ENCODE results near the gene TMX2. TPM values are rescaled to one million over a fixed set of nuclear protein-coding genes. Genes with fewer than 3 reads are reported as not detected.

The TMX2 gene
- polyA plus RNA-seq, 2 of the 4 experiments (the other 2 are of a cell fraction): 140 to 168 TPM

- H3K4me1 ChIP-seq: peaks cover 14% of the 10 kb centered on the region
- FAIRE-seq: no peak
- DNase-seq (ENCODE audit: low read depth in 1 of 2, low spot score in 1 of 2): no peak
- H3K27ac ChIP-seq: no peak overlapping the region
- ChIA-PET POLR2A (no interaction called here), CTCF (interaction anchor here (0.7 to 10.0 kb wide), 4 partner anchors 12 to 780 kb away, joined by 3 to 231 read pairs (median 3); no protein-coding TSS in a partner anchor)
- no peak overlapping the region for H3K4me2 ChIP-seq
- no peaks in the 10 kb centered on the region for H3K9me3 ChIP-seq
- no peak for ATAC-seq
- no peak for TF ChIP-seq HES2 (IDR thresholded peaks at IDR 0.05)
- no peak for TF ChIP-seq HDAC2 (IDR thresholded peaks at IDR 0.05)
- no peak for TF ChIP-seq POLR2A (IDR thresholded peaks at IDR 0.05; ENCODE audit: low read length)
- no peak for TF ChIP-seq ZNF302 (CRISPR knock-in tag; IDR thresholded peaks at IDR 0.05)
- no peak for TF ChIP-seq HOXA7 (CRISPR knock-in tag; IDR thresholded peaks at IDR 0.05)
- no peak for TF ChIP-seq JUNB (IDR thresholded peaks at IDR 0.05)
- TF ChIP-seq RARB (CRISPR knock-in tag; IDR thresholded peaks at IDR 0.05): no peak
- TF ChIP-seq, protein P1, sequence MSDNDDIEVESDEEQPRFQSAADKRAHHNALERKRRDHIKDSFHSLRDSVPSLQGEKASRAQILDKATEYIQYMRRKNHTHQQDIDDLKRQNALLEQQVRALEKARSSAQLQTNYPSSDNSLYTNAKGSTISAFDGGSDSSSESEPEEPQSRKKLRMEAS (IDR thresholded peaks at IDR 0.05): no peak
- TF ChIP-seq HOXB5 (CRISPR knock-in tag; IDR thresholded peaks at IDR 0.05): no peak
- no peak for TF ChIP-seq ZC3H11A (IDR thresholded peaks at IDR 0.05)
- no peak for TF ChIP-seq TFCP2L1 (CRISPR knock-in tag; IDR thresholded peaks at IDR 0.05)
- no peak overlapping the region for H3K4me3 ChIP-seq
- WGBS (ENCODE audit: missing lambda C conversion rate): 96% methylated on average over 5 of the region's 5 CpGs
Observed at GRCh38 chr11:57745206-57745605, 32.8 kb downstream of the TMX2 start.

DNA sequence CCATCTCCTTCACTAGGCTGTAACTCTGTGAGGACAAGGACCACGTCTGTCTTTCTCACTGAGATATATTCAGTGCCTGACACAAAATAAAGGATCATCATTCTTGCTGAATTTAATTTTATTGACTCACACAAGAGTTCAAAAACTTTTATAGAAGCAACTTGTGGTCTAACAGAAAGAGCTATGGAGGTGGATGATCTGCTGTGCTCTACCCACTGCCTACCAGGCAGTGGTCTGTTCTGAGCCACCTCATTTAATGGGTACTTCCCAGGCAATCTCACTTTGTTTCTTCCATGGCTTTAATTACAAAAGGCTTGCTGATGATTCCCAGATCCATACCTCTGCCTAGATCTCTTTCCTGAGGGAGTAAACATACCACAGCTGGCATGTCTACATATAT is 34.5 kb downstream of the TMX2 start:
- H3K4me3 ChIP-seq: no peak overlapping the region
- no peaks in the 10 kb centered on the region for H3K9me3 ChIP-seq
- ChIA-PET POLR2A (interaction anchor here (0.9 to 1.7 kb wide), 2 partner anchors 14 to 54 kb away, joined by 3 to 8 read pairs; no protein-coding TSS in a partner anchor), CTCF (interaction anchor here (0.6 to 10.0 kb wide), 5 partner anchors 9 to 56 kb away, joined by 3 to 231 read pairs (median 3); no protein-coding TSS in a partner anchor)
- ATAC-seq: no peak
- H3K27ac ChIP-seq: no peak overlapping the region
- 94% methylated on average over 1 of the region's 1 CpG for WGBS (ENCODE audit: missing lambda C conversion rate)
- TF ChIP-seq EHF (CRISPR knock-in tag; IDR thresholded peaks at IDR 0.05): no peak
- no peak for TF ChIP-seq HDAC2 (IDR thresholded peaks at IDR 0.05)
- TF ChIP-seq RARB (CRISPR knock-in tag; IDR thresholded peaks at IDR 0.05): no peak
- TF ChIP-seq HOXA7 (CRISPR knock-in tag; IDR thresholded peaks at IDR 0.05): no peak
- no peak for TF ChIP-seq REST (IDR thresholded peaks at IDR 0.05)
- no peak for TF ChIP-seq BCL3 (IDR thresholded peaks at IDR 0.05)
- TF ChIP-seq GATA3 (IDR thresholded peaks at IDR 0.05; ENCODE audit: borderline replicate concordance): no peak
- TF ChIP-seq MAZ (IDR thresholded peaks at IDR 0.05; ENCODE audit: borderline replicate concordance, low read depth, low read length): no peak
- no peak for TF ChIP-seq FOXS1 (CRISPR knock-in tag; IDR thresholded peaks at IDR 0.05)
- TF ChIP-seq RCOR1 (IDR thresholded peaks at IDR 0.05; ENCODE audit: low read depth, low read length): no peak
- peaks cover 10% of the 10 kb centered on the region for H3K4me1 ChIP-seq
- FAIRE-seq: no peak
- DNase-seq (ENCODE audit: low read depth in 1 of 2, low spot score in 1 of 2): no peak
- H3K4me2 ChIP-seq: no peak overlapping the region

DNA sequence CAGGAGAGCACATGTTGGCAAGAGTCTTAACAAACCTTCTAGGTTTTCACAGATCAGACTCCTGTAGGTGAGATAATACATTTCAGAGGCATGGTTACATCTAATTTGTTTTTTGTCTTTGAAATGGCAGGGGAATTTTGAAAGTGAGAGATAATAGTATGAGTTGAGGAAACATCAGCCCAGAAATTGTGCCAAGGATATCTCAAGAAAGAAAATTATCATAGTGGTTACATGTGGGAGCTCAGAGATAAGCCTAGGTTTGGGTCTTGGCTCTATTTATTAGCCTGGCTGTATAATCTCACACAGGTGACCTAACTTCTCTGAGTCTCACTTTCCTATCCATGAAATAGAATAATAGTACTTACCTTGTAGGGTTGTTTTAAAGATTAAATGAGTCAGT is 38.8 kb downstream of the TMX2 start:
- POLR2A ChIA-PET: interaction anchor here (1.4 to 2.2 kb wide), 4 partner anchors 10 to 49 kb away, joined by 3 to 18 read pairs (median 6); partner anchors contain the start of genes CTNND1, MED19 and SELENOH
- Histone ChIP-seq H3K4me1 (peaks cover 4% of the 10 kb centered on the region; the same call in 1 of the 3 replicates), H3K4me3 (no peak overlapping the region), H3K9me3 (no peaks in the 10 kb centered on the region), H3K4me2 (no peak overlapping the region), H3K27ac (no peak overlapping the region)
- DNase-seq (ENCODE audit: low read depth in 1 of 2, low spot score in 1 of 2) (no peak), FAIRE-seq (no peak), ATAC-seq (peak in 1 of 2 experiments; percentile 5; a peak in 3 of 6 replicates)
- TF ChIP-seq, protein P2, sequence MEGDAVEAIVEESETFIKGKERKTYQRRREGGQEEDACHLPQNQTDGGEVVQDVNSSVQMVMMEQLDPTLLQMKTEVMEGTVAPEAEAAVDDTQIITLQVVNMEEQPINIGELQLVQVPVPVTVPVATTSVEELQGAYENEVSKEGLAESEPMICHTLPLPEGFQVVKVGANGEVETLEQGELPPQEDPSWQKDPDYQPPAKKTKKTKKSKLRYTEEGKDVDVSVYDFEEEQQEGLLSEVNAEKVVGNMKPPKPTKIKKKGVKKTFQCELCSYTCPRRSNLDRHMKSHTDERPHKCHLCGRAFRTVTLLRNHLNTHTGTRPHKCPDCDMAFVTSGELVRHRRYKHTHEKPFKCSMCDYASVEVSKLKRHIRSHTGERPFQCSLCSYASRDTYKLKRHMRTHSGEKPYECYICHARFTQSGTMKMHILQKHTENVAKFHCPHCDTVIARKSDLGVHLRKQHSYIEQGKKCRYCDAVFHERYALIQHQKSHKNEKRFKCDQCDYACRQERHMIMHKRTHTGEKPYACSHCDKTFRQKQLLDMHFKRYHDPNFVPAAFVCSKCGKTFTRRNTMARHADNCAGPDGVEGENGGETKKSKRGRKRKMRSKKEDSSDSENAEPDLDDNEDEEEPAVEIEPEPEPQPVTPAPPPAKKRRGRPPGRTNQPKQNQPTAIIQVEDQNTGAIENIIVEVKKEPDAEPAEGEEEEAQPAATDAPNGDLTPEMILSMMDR (IDR thresholded peaks at IDR 0.05): no peak
- no peak for TF ChIP-seq SMC3 (IDR thresholded peaks at IDR 0.05)
- TF ChIP-seq HOXB13 (CRISPR knock-in tag; IDR thresholded peaks at IDR 0.05; ENCODE audit: low read depth): no peak
- no peak for TF ChIP-seq HDAC2 (IDR thresholded peaks at IDR 0.05)
- TF ChIP-seq NFE2L2 (conservative IDR thresholded peaks at IDR 0.05; ENCODE audit: low read length): no peak
- TF ChIP-seq MYC (IDR thresholded peaks at IDR 0.05; ENCODE audit: borderline replicate concordance, low read length): no peak
- no peak for TF ChIP-seq RCOR1 (IDR thresholded peaks at IDR 0.05; ENCODE audit: low read depth, low read length)
- no peak for TF ChIP-seq MAZ (IDR thresholded peaks at IDR 0.05; ENCODE audit: borderline replicate concordance, low read depth, low read length)
- no peak for TF ChIP-seq ZSCAN20 (CRISPR knock-in tag; IDR thresholded peaks at IDR 0.05)
- no peak for TF ChIP-seq JUN (IDR thresholded peaks at IDR 0.05)
- TF ChIP-seq CEBPB (IDR thresholded peaks at IDR 0.05): no peak
- CTCF ChIA-PET: interaction anchor here (0.6 to 10.0 kb wide), 24 partner anchors 9 to 767 kb away, joined by 3 to 231 read pairs (median 4); partner anchors contain the start of genes CTNND1 and SELENOH
